ENCODE results near the gene CPSF2. TPM values are rescaled to one million over a fixed set of nuclear protein-coding genes. Genes with fewer than 3 reads are reported as not detected.

The CPSF2 gene
- total and polyA plus RNA-seq, 10 of the 15 experiments (the other 5 are each of a cell fraction or from before 2014, with no cell fraction given), result 18.2 to 71.8 (median 47.0) TPM

- TF ChIP-seq POLR2AphosphoS2 (IDR thresholded peaks at IDR 0.05; ENCODE audit: low read depth, low read length) (no peak), PKNOX1 (IDR thresholded peaks at IDR 0.05) (no peak), WRNIP1 (IDR thresholded peaks at IDR 0.05; ENCODE audit: borderline replicate concordance, low read depth, low read length) (no peak)
Measured at GRCh38 chr14:92161521-92161920, 39.8 kb downstream of the CPSF2 start (continued).

- intact Hi-C loops (cut with micrococcal nuclease; ENCODE audit: unreplicated experiment) (no loop called here), in situ Hi-C loops (cut with MboI) (no loop called here)
- Histone ChIP-seq H3K79me2 (ENCODE audit: control insufficient read depth, insufficient read depth, low read length) (no peaks in the 10 kb centered on the region), H3K4me2 (ENCODE audit: control insufficient read depth, insufficient read depth) (no peak overlapping the region), H3K27ac (ENCODE audit: control insufficient read depth, insufficient read depth) (no peak overlapping the region), H4K20me1 (ENCODE audit: control insufficient read depth, insufficient read depth) (no peaks in the 10 kb centered on the region), H3K9ac (ENCODE audit: control insufficient read depth, insufficient read depth, low read length) (no peak overlapping the region), H2AFZ (ENCODE audit: control insufficient read depth, low read depth, low read length) (no peak overlapping the region), H3K36me3 (ENCODE audit: control insufficient read depth in 2 of 2, insufficient read depth in 2 of 2, low read length in 1 of 2) (peaks cover 0 to 22% of the 10 kb centered on the region in 2 experiments; a peak in 2 of 4 replicates), H3K4me1 (ENCODE audit: control insufficient read depth, insufficient read depth, low read length) (no peaks in the 10 kb centered on the region), H3K4me3 (no peak overlapping the region), H3K27me3 (replicated peaks in 1 of 2; ENCODE audit: control insufficient read depth in 2 of 2, insufficient read depth in 2 of 2, low read length in 1 of 2) (no peaks in the 10 kb centered on the region), H3K9me3 (replicated peaks; ENCODE audit: control insufficient read depth, insufficient read depth, low read length) (no peaks in the 10 kb centered on the region)
- BruUV-seq (replicated peaks), result no TSS peak
- ChIA-PET CTCF (no interaction called here), SMC1A (ENCODE audit: uncharacterized antibody, unreplicated experiment) (no interaction called here), POLR2A (no interaction called here), RAD21 (ENCODE audit: unreplicated experiment) (no interaction called here)
- WGBS (ENCODE audit: insufficient coverage, insufficient replicate concordance, low lambda C conversion rate, missing lambda C conversion rate), result 97% methylated on average over 2 of the region's 2 CpGs
- ATAC-seq (no peak), FAIRE-seq (peak; percentile 44), DNase-seq (ENCODE audit: low read depth, low spot score) (no peak)
- TF ChIP-seq SMAD1 (IDR thresholded peaks at IDR 0.05; ENCODE audit: low read depth, partially characterized antibody) (no peak), NKRF (conservative IDR thresholded peaks at IDR 0.05) (no peak), LARP7 (IDR thresholded peaks at IDR 0.05) (no peak), NFYB (IDR thresholded peaks at IDR 0.05; ENCODE audit: insufficient read depth, low read depth, low read length) (no peak), ZNF687 (IDR thresholded peaks at IDR 0.05) (no peak), CBFB (IDR thresholded peaks at IDR 0.05; ENCODE audit: low read depth) (no peak), PBX3 (IDR thresholded peaks at IDR 0.05; ENCODE audit: insufficient replicate concordance, low read depth, low read length) (no peak), EP300 (IDR thresholded peaks at IDR 0.05; ENCODE audit: borderline replicate concordance in 1 of 2, control insufficient read depth in 1 of 2, low read depth in 2 of 2, low read length in 2 of 2) (no peak)
Measured at GRCh38 chr14:92164958-92165357, 43.2 kb downstream of the CPSF2 start.

Measured in GM12878 (cell line).